ENCODE results near the gene SPOPL.

The SPOPL gene

GRCh38 chr2:138618971-138619370, 117.4 kb downstream of the SPOPL start:
- TF ChIP-seq FOXP2 (optimal IDR thresholded peaks at IDR 0.05; ENCODE audit: borderline replicate concordance, extremely low read depth, extremely low read length, insufficient read depth) (no peak), SIN3A (IDR thresholded peaks at IDR 0.05; ENCODE audit: borderline replicate concordance, insufficient read depth, low read length) (no peak), TAF1 (IDR thresholded peaks at IDR 0.05; ENCODE audit: borderline replicate concordance, insufficient read depth, low read length) (no peak), POLR2AphosphoS5 (IDR thresholded peaks at IDR 0.05; ENCODE audit: low read depth, low read length) (no peak), REST (IDR thresholded peaks at IDR 0.05; ENCODE audit: insufficient read depth in 1 of 2, low read depth in 2 of 2, low read length in 2 of 2) (no peak)

GRCh38 chr2:138620431-138620830, 118.9 kb downstream of the SPOPL start:
- TF ChIP-seq REST (IDR thresholded peaks at IDR 0.05; ENCODE audit: insufficient read depth in 1 of 2, low read depth in 2 of 2, low read length in 2 of 2): no peak
- TF ChIP-seq FOXP2 (optimal IDR thresholded peaks at IDR 0.05; ENCODE audit: borderline replicate concordance, extremely low read depth, extremely low read length, insufficient read depth): no peak
- TF ChIP-seq POLR2AphosphoS5 (IDR thresholded peaks at IDR 0.05; ENCODE audit: low read depth, low read length): no peak
- no peak for TF ChIP-seq TAF1 (IDR thresholded peaks at IDR 0.05; ENCODE audit: borderline replicate concordance, insufficient read depth, low read length)
- TF ChIP-seq SIN3A (IDR thresholded peaks at IDR 0.05; ENCODE audit: borderline replicate concordance, insufficient read depth, low read length): no peak

GRCh38 chr2:138621139-138621538, 119.6 kb downstream of the SPOPL start:
- TF ChIP-seq REST (IDR thresholded peaks at IDR 0.05; ENCODE audit: insufficient read depth in 1 of 2, low read depth in 2 of 2, low read length in 2 of 2) (no peak), FOXP2 (optimal IDR thresholded peaks at IDR 0.05; ENCODE audit: borderline replicate concordance, extremely low read depth, extremely low read length, insufficient read depth) (no peak), SIN3A (IDR thresholded peaks at IDR 0.05; ENCODE audit: borderline replicate concordance, insufficient read depth, low read length) (no peak), TAF1 (IDR thresholded peaks at IDR 0.05; ENCODE audit: borderline replicate concordance, insufficient read depth, low read length) (no peak), POLR2AphosphoS5 (IDR thresholded peaks at IDR 0.05; ENCODE audit: low read depth, low read length) (no peak)

GRCh38 chr2:138622613-138623012, 121.0 kb downstream of the SPOPL start:
- no peak for TF ChIP-seq REST (IDR thresholded peaks at IDR 0.05; ENCODE audit: insufficient read depth in 1 of 2, low read depth in 2 of 2, low read length in 2 of 2)
- no peak for TF ChIP-seq SIN3A (IDR thresholded peaks at IDR 0.05; ENCODE audit: borderline replicate concordance, insufficient read depth, low read length)
- TF ChIP-seq TAF1 (IDR thresholded peaks at IDR 0.05; ENCODE audit: borderline replicate concordance, insufficient read depth, low read length): no peak
- TF ChIP-seq FOXP2 (optimal IDR thresholded peaks at IDR 0.05; ENCODE audit: borderline replicate concordance, extremely low read depth, extremely low read length, insufficient read depth): no peak
- TF ChIP-seq POLR2AphosphoS5 (IDR thresholded peaks at IDR 0.05; ENCODE audit: low read depth, low read length): no peak
